Fibroblast of mammary gland (primary cell): ENCODE data around the gene SKAP1.

Source experiments
- DNase-seq: peaks from one replicate; pipeline ENCODE4 v3.0.0-alpha.2; 2010; ENCODE audit warnings: low read depth
- H3K4me3 ChIP-seq: 2 replicates; pipeline ENCODE4 v1.5.1; 2011; ENCODE audit warnings: low read depth, mild to moderate bottlenecking, low read length, moderate library complexity; ENCODE audit not compliant: control insufficient read depth
- CTCF ChIP-seq: conservative IDR thresholded peaks from 2 replicates; pipeline ENCODE4 v1.5.1; 2011; ENCODE audit warnings: low read depth, low read length, inconsistent platforms; ENCODE audit not compliant: control insufficient read depth, insufficient read depth

The SKAP1 gene

GRCh38 chr17:48093341-48094045, 336.5 kb downstream of the SKAP1 start:
- DNase-seq: no peak
- no peak for TF ChIP-seq CTCF
- no peak overlapping the region for H3K4me3 ChIP-seq

DNA sequence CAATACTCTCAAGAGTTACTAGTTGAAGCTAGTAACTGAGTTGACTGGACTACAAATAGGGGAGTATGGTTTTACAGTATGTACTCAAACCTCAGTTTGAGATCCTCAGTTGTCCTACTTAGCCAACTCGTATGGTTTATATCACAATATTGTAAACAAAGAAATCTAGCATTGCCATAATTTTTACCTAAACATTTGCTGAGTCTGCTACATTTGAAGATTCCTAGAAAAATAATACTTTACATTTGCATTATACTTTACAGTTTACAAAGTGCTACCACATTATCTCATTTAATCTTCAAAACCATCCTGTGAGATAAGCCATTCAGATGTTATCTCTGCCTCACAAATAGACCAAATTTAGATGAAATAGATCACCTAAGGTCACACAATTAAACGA, 345.1 kb downstream of the SKAP1 start:
- DNase-seq: no peak
- TF ChIP-seq CTCF: no peak

More for the DNA sequence above, 345.1 kb downstream of the SKAP1 start:
- no peak overlapping the region for H3K4me3 ChIP-seq
